ENCODE data around the gene RPS19BP1. TPM values are rescaled to one million over a fixed set of nuclear protein-coding genes. Genes with fewer than 3 reads are reported as not detected.

Gene RPS19BP1
- total and polyA plus RNA-seq, 3 donors from 2014 or later, result 97.7 to 158 (median 156) TPM

DNA sequence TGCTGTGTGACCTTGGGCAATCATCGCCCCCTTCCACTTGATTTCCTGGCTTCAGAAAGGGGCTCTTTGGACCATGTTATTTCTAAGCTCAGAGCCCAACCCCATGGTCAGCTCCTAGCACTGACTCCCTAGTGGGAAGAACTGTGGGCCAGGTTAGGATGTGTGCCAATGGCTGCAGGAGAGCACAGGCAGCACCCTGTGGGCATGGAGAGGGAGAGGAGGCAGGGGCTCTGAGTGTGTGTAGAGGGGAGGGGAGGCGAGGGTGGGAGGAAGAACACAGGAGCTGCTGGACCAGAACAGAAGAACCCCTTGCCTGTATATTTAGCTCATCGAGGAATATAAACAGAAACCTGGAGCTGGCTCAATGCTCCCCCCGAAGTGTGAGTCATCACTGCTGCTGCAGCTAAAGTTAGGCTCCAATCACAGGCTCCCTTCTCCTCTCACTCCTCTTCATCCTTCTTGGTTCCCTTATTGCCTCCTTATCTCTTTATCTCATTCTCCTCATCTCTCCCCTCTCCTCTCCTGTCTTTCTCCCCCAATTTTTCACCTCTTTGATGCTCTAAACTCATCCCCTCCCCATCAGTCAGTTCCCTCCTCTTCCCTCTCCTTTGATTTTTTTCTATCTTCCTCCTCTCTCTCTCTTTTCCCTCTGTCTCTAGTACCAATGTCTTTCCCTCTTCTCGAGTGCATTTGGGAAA, 14.5 kb upstream of the RPS19BP1 start:
- WGBS, 2 donors, result 44 to 54% methylated on average over 5 of the region's 5 CpGs
- Histone ChIP-seq H3K9me3 (no peaks in the 10 kb centered on the region), H3K27ac (no peak overlapping the region), H3K4me3 (no peak overlapping the region), H3K4me1 (no peaks in the 10 kb centered on the region), H3K27me3 (no peaks in the 10 kb centered on the region), H3K36me3 (ENCODE audit: low read depth, missing control alignments) (no peaks in the 10 kb centered on the region)
- no peak for DNase-seq
- TF ChIP-seq POLR2A (IDR thresholded peaks at IDR 0.05), result no peak
- TF ChIP-seq, protein P1, sequence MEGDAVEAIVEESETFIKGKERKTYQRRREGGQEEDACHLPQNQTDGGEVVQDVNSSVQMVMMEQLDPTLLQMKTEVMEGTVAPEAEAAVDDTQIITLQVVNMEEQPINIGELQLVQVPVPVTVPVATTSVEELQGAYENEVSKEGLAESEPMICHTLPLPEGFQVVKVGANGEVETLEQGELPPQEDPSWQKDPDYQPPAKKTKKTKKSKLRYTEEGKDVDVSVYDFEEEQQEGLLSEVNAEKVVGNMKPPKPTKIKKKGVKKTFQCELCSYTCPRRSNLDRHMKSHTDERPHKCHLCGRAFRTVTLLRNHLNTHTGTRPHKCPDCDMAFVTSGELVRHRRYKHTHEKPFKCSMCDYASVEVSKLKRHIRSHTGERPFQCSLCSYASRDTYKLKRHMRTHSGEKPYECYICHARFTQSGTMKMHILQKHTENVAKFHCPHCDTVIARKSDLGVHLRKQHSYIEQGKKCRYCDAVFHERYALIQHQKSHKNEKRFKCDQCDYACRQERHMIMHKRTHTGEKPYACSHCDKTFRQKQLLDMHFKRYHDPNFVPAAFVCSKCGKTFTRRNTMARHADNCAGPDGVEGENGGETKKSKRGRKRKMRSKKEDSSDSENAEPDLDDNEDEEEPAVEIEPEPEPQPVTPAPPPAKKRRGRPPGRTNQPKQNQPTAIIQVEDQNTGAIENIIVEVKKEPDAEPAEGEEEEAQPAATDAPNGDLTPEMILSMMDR (IDR thresholded peaks at IDR 0.05), result no peak
- intact Hi-C loops (cut with DNase I; ENCODE audit: low total_unique reads), result no loop called here

DNA sequence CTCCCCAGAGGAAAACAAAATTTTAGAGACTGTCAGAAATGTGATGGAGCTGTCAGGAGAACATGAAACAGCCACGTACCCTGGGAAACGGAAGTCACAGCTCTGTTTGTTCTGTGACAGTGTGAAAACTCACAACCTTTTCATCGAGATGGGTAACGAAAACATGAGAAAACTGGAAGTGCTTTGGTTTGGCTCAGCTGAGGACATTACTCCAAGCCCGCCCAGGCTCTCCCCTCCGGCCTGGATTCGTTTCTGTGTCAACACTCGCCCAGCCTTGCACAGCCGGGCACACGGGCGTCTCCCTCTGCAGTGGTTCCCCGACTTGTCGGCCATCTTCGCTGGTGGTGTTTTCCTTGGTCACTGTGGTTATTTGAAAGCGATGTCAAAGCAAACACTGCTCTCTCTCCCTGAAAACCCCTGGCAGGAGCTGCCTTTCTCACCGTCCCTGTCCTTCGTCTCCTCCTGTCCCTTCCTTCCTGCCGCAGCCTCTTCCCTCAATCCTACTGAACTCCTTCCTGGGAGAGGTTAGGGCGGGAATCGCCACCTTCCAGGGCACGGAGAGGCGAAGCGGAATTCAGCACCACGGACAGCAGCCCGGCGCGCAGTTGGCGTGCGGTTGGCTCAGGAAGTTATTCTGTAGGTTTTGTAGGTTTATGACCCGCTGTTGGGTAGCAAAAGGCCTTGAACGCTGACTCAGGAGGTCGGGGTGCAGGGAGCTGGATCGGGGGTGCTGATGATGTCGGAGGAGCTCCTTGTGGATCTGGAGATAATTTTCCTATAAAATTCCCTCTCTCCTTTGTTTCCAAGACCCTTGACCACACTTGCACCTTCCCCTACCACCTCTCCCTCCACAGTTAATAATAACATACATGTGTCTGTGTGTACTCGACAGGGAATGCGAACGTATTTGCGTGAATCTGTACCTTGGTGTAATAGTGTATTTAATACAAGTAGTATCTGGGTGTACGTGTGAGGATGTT, 13.1 kb upstream of the RPS19BP1 start:
- no peaks in the 10 kb centered on the region for H3K27me3 ChIP-seq
- WGBS, 2 donors, result 19 to 21% methylated on average over 38 to 39 of the region's 39 CpGs
- no peaks in the 10 kb centered on the region for H3K4me1 ChIP-seq
- TF ChIP-seq POLR2A (IDR thresholded peaks at IDR 0.05), result no peak
- TF ChIP-seq, protein P1 (IDR thresholded peaks at IDR 0.05), result no peak
- no peak overlapping the region for H3K27ac ChIP-seq
- peak; percentile 76 for DNase-seq
- intact Hi-C loops (cut with DNase I; ENCODE audit: low total_unique reads), result no loop called here
- no peaks in the 10 kb centered on the region for H3K36me3 ChIP-seq (ENCODE audit: low read depth, missing control alignments)
- H3K9me3 ChIP-seq, result no peaks in the 10 kb centered on the region
- H3K4me3 ChIP-seq, result no peak overlapping the region

GRCh38 chr22:39543095-39543494, 10.5 kb upstream of the RPS19BP1 start:
- intact Hi-C loops (cut with DNase I; ENCODE audit: low total_unique reads), result no loop called here
- Histone ChIP-seq H3K27ac (no peak overlapping the region), H3K4me1 (no peaks in the 10 kb centered on the region), H3K27me3 (no peaks in the 10 kb centered on the region), H3K9me3 (no peaks in the 10 kb centered on the region), H3K36me3 (ENCODE audit: low read depth, missing control alignments) (no peaks in the 10 kb centered on the region), H3K4me3 (no peak overlapping the region)
- 29 to 31% methylated on average over 10 to 11 of the region's 11 CpGs for WGBS, 2 donors
- no peak for DNase-seq
- TF ChIP-seq POLR2A (IDR thresholded peaks at IDR 0.05), result no peak
- TF ChIP-seq, protein P1 (IDR thresholded peaks at IDR 0.05), result no peak

- 67 to 85% methylated on average over 2 of the region's 2 CpGs for WGBS, 2 donors
- TF ChIP-seq, protein P1 (IDR thresholded peaks at IDR 0.05), result no peak
- TF ChIP-seq POLR2A (IDR thresholded peaks at IDR 0.05), result no peak
- H3K4me3 ChIP-seq, result no peak overlapping the region
- intact Hi-C loops (cut with DNase I; ENCODE audit: low total_unique reads), result loop anchor here (5.0 kb wide), 1 partner anchor 489 kb away; no protein-coding TSS in a partner anchor
- H3K9me3 ChIP-seq, result no peaks in the 10 kb centered on the region
- no peaks in the 10 kb centered on the region for H3K27me3 ChIP-seq
- no peak overlapping the region for H3K27ac ChIP-seq
- DNase-seq, result no peak
- no peaks in the 10 kb centered on the region for H3K36me3 ChIP-seq (ENCODE audit: low read depth, missing control alignments)
- H3K4me1 ChIP-seq, result no peaks in the 10 kb centered on the region
Measured at GRCh38 chr22:39537975-39538374, 5.4 kb upstream of the RPS19BP1 start.
